NOMO-1 treated with DMSO at 0.1 percent for 48 hours (cell line): ENCODE results near the gene KIF20B.

Experiments used
- DNase-seq: peaks from one replicate; lab custom pipeline; 2025; ENCODE audit not compliant: unreplicated experiment; lab: John Stamatoyannopoulos, UW

KIF20B gene, protein sequence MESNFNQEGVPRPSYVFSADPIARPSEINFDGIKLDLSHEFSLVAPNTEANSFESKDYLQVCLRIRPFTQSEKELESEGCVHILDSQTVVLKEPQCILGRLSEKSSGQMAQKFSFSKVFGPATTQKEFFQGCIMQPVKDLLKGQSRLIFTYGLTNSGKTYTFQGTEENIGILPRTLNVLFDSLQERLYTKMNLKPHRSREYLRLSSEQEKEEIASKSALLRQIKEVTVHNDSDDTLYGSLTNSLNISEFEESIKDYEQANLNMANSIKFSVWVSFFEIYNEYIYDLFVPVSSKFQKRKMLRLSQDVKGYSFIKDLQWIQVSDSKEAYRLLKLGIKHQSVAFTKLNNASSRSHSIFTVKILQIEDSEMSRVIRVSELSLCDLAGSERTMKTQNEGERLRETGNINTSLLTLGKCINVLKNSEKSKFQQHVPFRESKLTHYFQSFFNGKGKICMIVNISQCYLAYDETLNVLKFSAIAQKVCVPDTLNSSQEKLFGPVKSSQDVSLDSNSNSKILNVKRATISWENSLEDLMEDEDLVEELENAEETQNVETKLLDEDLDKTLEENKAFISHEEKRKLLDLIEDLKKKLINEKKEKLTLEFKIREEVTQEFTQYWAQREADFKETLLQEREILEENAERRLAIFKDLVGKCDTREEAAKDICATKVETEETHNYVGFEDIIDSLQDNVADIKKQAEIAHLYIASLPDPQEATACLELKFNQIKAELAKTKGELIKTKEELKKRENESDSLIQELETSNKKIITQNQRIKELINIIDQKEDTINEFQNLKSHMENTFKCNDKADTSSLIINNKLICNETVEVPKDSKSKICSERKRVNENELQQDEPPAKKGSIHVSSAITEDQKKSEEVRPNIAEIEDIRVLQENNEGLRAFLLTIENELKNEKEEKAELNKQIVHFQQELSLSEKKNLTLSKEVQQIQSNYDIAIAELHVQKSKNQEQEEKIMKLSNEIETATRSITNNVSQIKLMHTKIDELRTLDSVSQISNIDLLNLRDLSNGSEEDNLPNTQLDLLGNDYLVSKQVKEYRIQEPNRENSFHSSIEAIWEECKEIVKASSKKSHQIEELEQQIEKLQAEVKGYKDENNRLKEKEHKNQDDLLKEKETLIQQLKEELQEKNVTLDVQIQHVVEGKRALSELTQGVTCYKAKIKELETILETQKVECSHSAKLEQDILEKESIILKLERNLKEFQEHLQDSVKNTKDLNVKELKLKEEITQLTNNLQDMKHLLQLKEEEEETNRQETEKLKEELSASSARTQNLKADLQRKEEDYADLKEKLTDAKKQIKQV (N-terminal part only)

DNA sequence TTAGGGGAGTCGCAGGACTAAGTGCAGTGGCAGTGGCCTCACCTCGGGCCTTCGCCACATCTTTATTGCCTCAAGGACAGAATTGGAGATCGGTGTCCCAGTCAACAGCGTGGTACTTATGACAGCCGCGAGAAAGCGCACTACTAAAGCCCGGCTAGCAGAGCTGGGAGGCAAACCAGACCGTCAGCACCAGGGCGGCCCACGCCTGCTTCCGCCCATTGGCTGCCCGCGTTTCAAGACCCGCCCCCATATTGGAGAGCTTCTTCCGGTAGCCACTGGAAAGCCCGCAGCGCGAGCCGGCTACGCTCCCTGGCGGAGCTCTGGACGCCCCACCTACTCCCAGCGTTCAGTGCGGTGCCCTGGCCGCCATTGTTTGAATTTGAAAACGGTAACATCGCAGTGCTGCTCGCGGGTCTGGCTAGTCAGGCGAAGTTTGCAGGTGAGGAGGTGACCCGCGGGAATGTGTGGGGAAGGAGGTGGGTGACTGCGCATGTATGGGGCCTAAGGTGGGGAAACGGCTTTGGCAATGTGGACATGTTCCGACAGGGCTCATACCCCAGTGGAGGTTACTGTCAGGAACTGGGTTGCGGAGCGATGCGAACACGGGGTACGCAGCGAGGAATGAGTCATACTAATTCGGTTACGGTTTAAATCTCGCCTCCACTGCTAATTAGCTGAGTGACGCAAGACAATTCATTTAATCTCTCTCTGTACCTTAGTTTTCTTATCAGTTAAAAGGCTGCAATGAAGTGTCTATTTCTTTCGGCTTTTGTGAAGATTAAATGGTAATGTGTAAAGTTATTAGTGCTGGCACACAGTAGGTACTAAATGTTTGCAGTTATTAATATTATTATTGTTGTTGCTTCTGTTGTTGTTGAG, at the start of gene KIF20B:
Gene KIF20B, plus strand, starts transcription at position 349 of the 879 bp plus-strand sequence. CDS start 3,705 bp downstream, outside the sequence.
- peak; percentile 98 for DNase-seq

- DNase-seq = peak; percentile 47
These were observed 49.3 kb upstream of the KIF20B start for GRCh38 chr10:89651916-89652573.

- DNase-seq = no peak
These were observed 48.5 kb upstream of the KIF20B start for GRCh38 chr10:89652806-89653370.

- no peak for DNase-seq
These were observed 48.0 kb upstream of the KIF20B start for GRCh38 chr10:89653410-89653869.

DNA sequence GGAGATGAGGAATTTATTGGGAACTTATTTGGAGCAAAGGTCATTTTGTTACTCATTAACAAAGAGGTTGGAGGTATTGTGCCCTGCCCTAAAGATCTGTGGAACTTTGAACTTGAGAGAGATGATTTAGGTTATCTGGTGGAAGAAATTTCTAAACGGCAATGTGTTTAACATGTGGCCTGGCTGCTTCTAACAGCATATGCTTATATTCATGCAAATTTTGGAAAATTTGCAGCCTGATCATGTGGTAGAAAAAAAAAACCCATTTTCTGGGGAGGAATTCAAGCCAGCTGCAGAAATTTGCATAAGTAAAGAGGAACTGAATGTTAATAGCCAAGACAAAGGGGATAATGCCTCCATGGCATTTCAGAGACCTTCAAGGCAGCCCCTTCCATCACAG, 45.7 kb upstream of the KIF20B start:
- no peak for DNase-seq

- no peak for DNase-seq
These were observed 44.1 kb upstream of the KIF20B start for GRCh38 chr10:89657302-89657701.

GRCh38 chr10:89659143-89660131, 42.0 kb upstream of the KIF20B start:
- no peak for DNase-seq

- DNase-seq = no peak
These were observed 38.8 kb upstream of the KIF20B start for GRCh38 chr10:89662596-89662995.

DNA sequence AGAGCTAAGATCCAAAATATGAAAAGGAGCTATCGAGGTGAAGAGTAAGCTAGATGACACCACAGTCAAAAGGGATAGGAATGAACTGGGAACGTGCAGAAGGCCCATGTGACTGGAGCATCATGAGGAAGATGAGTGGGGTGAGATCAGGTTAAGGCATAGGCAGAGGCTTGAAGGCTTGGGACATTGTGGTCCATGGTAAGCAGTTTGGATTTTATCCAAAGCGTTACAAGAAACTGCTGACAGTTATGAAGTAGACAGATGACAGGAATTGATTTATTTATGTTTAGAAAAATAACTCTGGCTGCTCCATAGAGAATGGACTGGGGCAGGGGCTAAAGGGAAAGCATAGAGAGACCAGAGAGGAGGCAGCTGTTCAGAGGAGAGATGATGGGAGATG, 38.2 kb upstream of the KIF20B start:
- DNase-seq = no peak

DNA sequence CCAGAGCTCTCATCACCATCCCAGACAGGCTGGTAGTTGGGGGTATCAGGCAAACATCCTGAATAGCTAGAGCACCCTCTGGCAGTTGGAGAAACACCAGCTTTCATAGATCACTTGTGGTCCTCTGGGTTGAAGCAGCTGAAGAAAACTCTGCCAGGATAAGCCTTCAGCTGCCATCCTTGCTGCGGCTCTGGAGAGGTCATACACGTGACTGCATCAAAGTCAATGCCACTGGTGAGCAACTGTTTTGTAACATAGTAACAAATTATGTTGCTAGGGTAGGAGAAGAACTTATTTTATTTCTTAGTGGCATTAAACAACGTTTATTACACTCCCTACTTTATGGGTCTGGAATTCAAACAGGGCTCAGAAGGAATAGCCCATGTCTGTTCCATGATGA, 37.2 kb upstream of the KIF20B start:
- no peak for DNase-seq

DNA sequence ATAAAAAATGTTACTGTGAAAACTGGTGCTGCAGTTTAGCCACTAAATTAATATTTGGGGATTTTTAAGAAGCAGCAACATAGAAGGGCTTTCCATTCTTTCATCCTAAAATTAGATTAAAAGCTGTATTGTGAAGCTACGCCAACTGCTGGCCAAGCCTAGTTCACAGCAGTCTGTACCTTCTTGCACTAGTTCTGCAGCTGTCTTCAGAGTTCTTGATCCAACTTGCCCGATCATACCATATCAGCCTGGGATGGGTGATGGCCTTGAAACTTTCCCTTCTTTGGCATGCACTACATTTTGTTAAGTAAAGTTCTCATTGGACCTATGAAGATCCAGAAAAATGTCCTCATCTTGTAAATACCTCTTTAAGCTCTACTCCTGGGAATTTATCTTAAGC, 36.1 kb upstream of the KIF20B start:
- no peak for DNase-seq

GRCh38 chr10:89666138-89666537, 35.3 kb upstream of the KIF20B start:
- no peak for DNase-seq

GRCh38 chr10:89668386-89669071, 32.9 kb upstream of the KIF20B start:
- DNase-seq = no peak

- DNase-seq = no peak
These were observed 31.4 kb upstream of the KIF20B start for GRCh38 chr10:89669985-89670384.

GRCh38 chr10:89670926-89671325, 30.5 kb upstream of the KIF20B start:
- no peak for DNase-seq

- no peak for DNase-seq
These were observed 24.0 kb upstream of the KIF20B start for GRCh38 chr10:89677341-89677740.

DNA sequence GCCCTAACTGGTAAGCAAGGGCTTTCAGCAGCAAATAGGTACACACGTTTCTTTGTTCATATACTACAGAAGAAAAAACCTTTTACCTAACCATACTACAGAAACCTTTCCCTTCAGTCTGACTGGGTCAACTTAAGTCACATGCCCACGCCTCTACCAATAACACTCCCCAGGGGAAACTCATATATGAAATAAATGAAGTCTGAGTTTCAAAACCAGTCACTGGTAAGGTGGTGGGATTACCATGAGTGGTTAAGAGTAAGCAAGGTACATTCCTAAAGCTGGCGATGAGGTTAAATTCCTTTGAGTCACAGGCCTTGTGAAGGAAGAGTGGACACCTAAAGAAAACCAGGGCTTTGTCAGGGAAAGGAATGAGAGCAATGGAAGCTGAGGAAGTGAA, 21.4 kb upstream of the KIF20B start:
- DNase-seq = no peak
